HUDEP-2 (cell line): Measurements from ENCODE around the gene TTI1.
A peak's percentile ranks its signal among the peaks of the same experiment; 100 is the strongest.

Experiments
- DNase-seq, 76 experiments: peaks; one replicate each; lab custom pipeline; 2025; ENCODE audit not compliant: unreplicated experiment in 76 of 76; lab: John Stamatoyannopoulos, UW

The TTI1 gene

DNA sequence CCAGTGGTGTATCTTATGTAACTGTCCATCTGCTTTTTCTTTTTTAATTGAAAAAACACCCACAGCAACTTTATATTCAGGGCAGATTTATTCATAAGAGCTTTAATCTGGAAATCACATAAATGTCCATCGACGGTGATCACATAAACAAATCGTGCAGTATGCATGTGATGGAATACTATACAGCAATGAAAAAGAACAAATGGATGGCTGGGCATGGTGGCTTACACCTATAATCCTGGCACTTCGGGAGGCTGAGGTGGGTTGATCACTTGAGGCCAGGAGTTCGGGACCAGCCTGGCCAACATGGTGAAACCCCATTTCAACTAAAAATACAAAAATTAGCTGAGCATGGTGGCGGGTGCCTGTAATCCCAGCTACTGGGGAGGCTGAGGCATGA is 91.3 kb downstream of the TTI1 start:
- DNase-seq = no peak

DNA sequence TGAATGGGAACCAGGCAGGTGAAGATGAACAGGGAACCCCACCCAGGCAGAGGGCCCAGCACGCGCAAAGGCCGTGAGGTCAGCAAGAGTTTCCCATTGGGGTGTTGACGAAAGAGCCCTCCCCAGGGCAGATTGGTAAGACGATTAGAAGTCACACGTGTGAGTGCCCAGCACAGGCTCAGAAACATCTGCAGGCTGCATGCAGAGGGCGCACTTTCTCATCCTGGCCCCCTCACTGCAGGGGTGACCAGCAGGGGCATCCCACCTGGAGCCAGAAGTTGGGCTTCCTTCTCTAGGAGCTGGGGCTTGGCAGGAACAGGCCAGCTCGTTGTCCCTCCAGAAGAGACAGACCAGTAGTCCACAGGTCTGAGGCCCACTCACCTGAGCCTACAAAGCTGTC is 91.9 kb downstream of the TTI1 start:
- DNase-seq = no peak

DNA sequence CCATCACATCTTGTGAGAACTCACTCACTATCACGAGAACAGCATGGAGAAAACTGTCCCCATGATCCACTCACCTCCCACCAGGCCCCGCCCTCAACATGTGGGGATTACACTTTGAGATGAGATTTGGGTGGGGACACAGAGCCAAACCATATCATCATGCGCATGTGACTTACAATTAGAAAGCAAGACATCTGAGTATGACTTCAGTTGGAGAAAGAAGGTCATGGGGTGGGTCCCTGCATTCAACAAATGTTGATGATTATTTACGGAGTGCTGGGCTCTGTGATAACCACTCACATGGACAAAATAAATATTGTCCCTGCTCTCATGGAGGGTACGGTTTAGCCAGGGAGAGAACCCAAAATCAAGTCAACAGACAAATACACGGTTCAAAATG is 92.4 kb downstream of the TTI1 start:
- DNase-seq = peak in 1 of 76 experiments; percentile 3

DNA sequence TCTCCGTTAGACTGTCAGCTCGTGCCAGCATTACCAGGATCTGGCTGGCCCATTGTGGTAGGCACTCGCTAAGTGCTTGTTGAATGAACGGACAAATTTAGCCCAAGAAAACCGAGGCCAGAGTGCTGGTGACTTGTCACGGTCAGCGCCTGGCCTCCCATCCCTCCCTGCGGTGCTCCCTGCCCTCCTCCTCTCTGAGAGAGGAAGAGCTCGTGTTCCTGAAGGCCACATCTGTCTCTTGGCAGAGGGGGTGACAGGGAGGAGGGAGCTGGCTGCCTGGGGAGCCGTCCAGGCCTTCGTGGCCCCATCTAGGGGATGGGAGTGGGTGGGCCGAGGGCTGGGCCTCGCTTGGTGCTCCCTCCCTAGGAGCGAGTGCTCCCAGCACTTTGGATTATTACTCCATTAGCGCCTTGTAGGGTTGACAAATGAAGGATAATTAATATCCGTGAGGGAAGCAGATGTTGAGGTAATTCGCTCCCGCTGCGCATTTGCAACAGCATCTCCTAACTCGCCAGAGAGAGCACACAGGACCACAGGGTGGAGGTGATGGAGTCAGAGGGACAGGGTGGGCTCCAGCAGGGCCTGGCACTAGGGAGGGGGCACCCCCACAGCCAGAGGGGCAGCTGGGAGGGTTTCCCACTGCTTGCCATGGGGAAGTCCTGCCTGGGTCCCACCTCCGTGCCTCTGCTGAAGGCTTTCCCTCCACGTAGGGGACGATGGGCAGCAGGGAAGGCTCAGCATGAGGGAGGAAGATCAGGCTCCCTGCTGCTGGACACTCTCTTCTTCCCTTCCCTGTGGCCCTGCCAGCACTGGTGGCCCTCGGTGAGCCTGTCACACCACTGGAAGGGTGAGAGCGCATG is 93.3 kb downstream of the TTI1 start:
- no peak for DNase-seq

DNA sequence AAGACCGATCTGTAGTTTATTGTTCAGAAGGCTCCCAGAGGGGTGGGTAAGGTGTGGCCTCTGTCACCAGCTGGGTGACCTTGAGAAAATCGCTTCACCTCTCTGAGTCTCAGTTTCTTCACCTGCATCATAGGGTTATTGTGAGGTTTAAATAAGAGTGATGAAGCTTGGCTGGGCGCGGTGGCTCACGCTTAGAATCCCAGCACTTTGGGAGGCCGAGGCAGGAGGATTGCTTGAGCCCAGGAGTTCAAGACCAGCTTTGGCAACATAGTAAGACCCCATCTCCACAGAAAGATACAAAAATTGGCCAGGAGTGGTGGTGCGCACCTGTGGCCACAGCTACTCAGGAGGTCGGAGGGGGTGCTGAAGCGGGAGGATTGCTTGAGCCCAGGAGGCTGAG is 94.3 kb downstream of the TTI1 start:
- no peak for DNase-seq

DNA sequence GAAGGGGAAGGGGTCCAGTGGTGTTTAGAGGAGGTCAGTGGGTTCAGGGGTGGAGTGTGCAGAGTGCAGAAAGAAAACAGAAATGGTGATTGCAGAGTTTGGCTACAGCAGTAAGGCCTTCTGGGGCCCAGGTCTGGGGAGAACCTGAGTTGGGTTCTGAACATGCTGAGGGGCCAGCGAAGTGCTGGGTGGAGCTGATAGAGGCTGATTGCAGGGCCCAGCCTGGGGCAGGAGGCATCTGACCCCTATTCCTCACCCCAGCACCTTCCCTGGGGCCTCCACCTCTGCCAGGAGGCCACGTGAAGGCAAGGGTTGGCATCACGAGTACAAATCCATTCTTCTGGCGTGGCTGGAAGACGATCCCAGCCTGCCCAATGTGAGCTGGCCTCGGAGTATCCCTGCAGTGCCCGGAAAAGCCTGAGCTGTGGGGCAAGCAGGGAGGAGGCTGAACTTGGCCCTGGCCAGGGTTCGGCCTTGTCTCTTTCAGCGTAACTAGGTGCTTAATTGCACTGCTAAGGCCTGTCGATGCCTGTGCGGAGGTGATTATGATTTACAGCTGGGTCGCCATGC is 95.0 kb downstream of the TTI1 start:
- DNase-seq = no peak

DNA sequence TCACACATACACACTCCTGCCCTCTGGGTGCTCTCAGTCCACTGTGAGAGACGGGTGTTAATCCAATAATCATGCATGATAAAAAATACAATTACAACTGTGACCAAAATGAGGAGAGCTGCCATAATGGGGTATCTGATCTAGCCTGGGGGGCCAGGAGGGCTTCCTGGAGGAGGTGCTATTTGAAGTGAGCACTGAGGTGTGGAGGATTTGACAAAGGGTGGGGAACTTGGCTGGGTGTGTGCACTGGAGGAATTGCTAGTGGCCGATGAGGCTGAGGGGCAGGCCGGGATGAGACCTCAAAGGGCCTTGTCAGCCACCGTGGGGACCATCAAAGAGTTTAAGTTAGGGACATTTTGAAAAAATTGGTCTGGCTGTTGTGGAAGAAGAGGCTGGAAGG is 95.6 kb downstream of the TTI1 start:
- no peak for DNase-seq

DNA sequence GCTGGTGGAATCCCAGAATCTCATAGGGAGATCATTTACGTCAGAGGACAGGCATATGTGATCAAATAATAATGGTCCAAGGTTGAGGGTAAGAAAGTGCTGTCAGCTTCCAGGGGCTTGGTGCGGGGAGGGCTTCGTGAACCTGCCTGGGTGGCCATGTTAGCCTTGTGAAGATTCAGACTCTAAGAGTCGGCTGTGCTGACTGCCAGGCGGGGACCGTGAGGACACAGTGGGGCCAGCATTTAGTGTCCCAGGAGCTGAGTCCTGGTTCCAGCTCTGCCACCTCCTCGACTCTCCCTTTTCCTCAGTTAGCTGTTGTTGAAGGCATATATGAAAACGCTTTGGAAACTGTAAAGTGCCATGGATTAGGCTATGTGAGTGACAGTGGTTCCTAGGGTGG is 96.8 kb downstream of the TTI1 start:
- no peak for DNase-seq

DNA sequence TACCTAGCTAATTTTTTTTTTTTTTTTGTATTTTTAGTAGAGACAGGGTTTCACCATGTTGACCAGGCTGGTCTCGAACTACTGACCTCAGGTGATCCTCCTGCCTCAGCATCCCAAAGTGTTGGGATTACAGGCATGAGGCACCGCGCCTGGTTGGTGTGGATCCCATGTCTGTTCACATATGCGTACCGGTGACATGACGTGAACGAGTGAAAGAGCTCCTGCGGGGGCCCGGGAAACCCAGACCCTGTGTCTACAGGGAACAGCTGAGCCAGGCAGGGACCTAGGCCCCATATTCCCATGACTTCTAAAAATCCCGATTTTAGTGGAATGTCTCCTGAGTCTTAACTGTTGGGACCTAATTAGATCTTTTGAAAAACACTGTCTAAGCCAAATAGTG is 97.2 kb downstream of the TTI1 start:
- DNase-seq = no peak

DNA sequence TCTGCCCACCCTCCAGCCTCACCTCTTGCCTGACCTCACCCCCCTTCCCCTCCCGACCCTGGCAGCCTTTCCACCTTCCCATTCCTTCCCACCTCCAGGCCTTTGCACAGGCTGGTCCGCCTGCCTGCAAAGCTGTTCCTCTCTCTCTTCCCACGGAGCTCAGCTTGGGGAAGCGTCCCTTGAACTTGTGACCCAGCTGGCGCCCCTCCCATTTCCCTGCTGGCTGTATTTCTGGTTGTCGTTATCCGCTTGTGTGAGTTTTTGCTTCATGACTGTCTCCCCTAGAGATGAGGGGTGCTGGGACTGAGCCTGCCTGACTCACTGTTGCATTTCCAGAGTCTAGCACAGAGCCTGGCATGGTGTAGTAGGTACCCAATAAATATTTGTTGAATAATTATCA is 97.8 kb downstream of the TTI1 start:
- no peak for DNase-seq

DNA sequence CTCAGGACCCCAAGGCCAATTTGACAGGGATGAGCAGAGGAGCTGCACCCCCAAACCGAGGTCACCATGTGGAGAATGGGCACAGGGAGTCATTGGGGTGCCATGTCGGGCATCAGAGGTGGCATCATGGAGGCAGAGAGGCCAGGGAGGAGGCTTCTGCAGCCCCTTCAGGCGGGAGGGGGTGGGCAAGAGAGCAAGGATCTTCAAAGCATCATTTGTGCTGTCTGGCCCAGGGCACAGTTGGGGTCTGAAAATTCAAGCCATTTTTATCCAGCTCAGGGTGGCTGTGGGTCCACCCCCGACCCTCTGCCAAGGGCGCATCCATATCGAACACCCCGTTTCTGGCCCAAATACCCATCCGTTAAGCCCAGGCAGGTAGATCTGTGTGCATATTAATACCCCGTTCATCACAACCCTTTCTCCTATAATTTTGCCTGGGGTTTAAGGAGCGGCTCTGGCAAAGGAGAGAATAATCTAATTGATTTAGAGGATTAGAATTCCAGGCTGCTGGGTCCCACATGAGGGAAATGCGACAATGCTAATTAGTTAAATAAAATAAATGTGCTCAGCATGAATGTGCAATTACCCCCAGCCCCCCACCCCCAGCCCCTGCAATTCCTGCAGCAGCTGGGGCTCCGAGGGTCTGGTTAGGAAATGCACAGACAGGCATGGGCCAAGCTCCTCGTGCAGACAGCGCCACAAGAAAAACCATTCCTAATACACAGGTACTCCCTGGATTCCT is 98.5 kb downstream of the TTI1 start:
- no peak for DNase-seq

DNA sequence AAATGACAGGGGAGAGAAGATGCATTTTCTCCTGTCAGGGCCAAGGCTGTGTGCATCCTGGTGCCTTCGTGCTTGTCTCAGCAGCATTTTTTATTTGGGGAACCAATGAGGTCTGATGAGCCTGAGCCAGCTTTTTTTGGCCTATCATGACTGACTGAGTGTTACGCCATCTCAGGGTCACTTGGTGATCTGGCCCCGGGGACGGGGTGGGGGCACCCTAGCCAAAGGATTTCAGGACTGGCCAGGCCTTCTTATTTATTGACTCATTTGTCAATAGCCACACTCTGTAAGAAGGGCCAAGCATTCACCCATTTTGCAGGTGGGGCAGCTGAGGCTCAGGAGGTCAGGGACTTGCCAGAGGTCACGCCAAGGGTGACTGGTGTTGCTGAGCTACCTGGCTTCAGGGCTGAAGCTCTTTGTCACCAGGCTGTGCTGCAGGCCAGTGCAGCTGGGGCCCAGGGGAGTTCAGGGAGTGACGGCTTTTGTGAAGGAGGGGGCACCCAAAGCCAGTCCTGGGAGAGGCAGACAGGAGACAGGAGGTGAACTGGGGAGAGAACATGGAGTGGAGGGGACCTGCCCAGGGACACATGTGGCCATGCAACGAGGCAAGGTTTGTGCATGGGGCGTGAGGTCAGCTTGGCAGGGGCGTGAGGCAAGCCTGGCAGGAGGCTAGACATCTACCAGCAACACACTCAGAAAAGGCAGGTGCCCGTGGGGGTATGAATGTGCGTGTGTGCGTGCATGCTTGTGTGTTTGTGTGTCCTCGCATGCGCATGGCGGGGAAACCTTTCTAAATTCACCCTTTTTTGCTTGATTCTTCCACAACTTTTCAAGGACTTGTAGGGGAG is 99.2 kb downstream of the TTI1 start:
- no peak for DNase-seq
